Breast epithelium (tissue), 4 donors: ENCODE measurements around the gene SELENOM. TPM values are rescaled to one million over a fixed set of nuclear protein-coding genes. Genes with fewer than 3 reads are reported as not detected.
A peak's percentile ranks its signal among the peaks of the same experiment; 100 is the strongest.

Experiments
- DNase-seq, 2 donors: peaks; one replicate each; pipeline ENCODE4 v3.0.0-alpha.2; 2019; ENCODE audit warnings: low spot score in 2 of 2
- H3K27ac ChIP-seq, 2 donors: fragments of 200-600 bp; sonication (generic) in 1 of 2; one replicate each; pipeline ENCODE4 v1.5.1; 2016 to 2019; ENCODE audit warnings: mild to moderate bottlenecking in 1 of 2
- H3K27me3 ChIP-seq, 2 donors: fragments of 200-600 bp; sonication (generic) in 1 of 2; one replicate each; pipeline versions ENCODE4 v1.5.1 to v1.6.0; 2017 to 2019; ENCODE audit warnings: control low read depth in 1 of 2, mild to moderate bottlenecking in 1 of 2
- H3K36me3 ChIP-seq: fragments of 200-600 bp; one replicate; pipeline ENCODE4 v1.5.1; 2019
- H3K4me1 ChIP-seq, 2 donors: fragments of 200-600 bp; sonication (generic); one replicate each; pipeline ENCODE4 v1.5.1; 2016 to 2019; ENCODE audit warnings: control low read depth in 1 of 2
- H3K4me3 ChIP-seq, 3 donors: fragments of 200-600 bp; sonication (generic); 1 replicate in 2 of 3; 2 replicates in 1 of 3; pipeline ENCODE4 v1.5.1; 2016 to 2019; ENCODE audit warnings: mild to moderate bottlenecking in 3 of 3, moderate library complexity in 2 of 3
- H3K9me3 ChIP-seq, 2 donors: fragments of 200-600 bp; sonication (generic) in 1 of 2; one replicate each; pipeline ENCODE4 v1.5.1; 2016 to 2019; ENCODE audit warnings: control low read depth in 1 of 2
- CTCF ChIP-seq, 3 donors: fragments of 450-650 bp; IDR thresholded peaks; one replicate each; pipeline ENCODE4 v1.5.1; 2016 to 2017; ENCODE audit warnings: antibody characterized with exemption in 3 of 3, mild to moderate bottlenecking in 3 of 3, moderate library complexity in 3 of 3
- POLR2A ChIP-seq: fragments of 450-650 bp; IDR thresholded peaks from one replicate; pipeline ENCODE4 v1.6.1; 2016; ENCODE audit warnings: antibody characterized with exemption, mild to moderate bottlenecking, moderate library complexity
- POLR2AphosphoS5 ChIP-seq, 3 donors: sonication (generic); formaldehyde crosslinking; IDR thresholded peaks; one replicate each; pipeline ENCODE4 v1.6.1; 2017; ENCODE audit warnings: antibody characterized with exemption in 3 of 3
- intact Hi-C: fragments of 100-400 bp; cut with DNase I; formaldehyde crosslinking; loops from one replicate; pipeline ENCODE4 v1.15.1; 2023; ENCODE audit warnings: low total_unique reads
- total RNA-seq, 3 donors: library from RNA; depleted of rRNA; stranded (reverse); fragments of >200 nt; gene quantifications; one replicate each; pipeline ENCODE4 v1.1.0, GENCODE V29; 2016

SELENOM gene
- total RNA-seq, 3 donors from 2014 or later, result 297 to 485 (median 411) TPM

DNA sequence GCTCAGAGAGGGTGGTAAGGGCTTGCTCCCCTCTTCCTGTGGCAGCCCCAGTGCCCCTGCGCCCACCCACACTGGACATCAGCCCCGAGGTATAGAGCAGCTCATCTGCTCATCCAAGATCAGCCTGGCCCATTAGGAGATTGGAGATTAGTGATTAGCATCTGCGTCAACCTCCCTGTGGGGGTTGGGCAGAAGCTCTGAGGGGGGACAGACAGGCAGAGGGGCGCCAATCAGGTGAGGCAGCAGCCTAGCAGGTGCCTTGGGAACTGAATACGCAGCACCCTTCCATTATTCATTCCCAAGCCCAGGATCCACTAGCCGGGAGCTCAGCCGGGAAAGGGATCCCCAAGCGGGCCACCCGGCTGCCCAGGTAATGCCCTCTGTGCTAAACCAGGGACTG lies 15.2 kb downstream of the SELENOM start:
- H3K27me3 ChIP-seq, result no peaks in the 10 kb centered on the region
- no peak for DNase-seq
- intact Hi-C loops, result no loop called here
- peak overlapping the region in 1 of 2 donors; percentile 97 for H3K27ac ChIP-seq
- peaks cover 10% of the 10 kb centered on the region for H3K36me3 ChIP-seq
- H3K4me1 ChIP-seq, result no peaks in the 10 kb centered on the region
- no peak overlapping the region for H3K4me3 ChIP-seq
- H3K9me3 ChIP-seq, result no peaks in the 10 kb centered on the region
- TF ChIP-seq POLR2AphosphoS5 (IDR thresholded peaks at IDR 0.05), result no peak
- no peak for TF ChIP-seq CTCF (IDR thresholded peaks at IDR 0.05)

DNA sequence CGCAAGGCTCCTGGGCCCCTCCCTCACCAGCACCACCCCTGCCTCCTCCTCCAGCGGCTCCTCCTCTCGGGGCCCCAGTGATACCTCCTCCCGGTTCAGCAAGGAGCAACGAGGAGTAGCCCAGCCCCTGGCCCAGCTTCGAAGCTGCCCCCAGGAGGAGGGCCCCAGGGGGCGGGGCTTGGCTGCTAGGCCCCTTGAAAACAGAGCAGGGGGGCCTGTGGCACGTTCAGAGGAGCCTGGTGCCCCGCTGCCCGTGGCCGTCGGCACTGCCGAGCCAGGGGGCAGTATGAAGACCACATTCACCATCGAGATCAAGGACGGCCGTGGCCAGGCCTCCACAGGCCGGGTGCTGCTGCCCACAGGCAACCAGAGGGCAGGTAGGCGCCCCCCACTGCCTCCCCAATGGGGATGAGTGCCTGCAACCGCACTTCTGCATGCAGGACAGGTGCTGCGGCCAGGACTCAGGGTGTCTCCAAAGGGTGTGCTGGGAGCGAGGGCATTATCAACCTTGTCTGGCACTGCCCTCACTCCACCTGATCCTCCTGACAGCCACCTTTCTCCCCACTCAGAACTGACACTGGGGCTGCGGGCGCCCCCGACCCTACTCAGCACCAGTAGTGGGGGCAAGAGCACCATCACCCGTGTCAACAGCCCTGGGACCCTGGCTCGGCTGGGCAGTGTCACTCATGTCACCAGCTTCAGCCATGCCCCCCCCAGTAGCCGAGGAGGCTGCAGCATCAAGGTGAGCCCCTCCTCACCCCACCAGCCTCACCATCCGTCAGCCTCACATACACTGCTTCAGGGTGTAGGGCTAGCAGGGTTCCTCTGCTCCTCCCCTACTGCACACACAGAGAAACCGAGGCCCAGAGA lies 16.0 kb downstream of the SELENOM start:
- DNase-seq, result no peak

GRCh38 chr22:31090217-31091085 lies 16.9 kb downstream of the SELENOM start:
- H3K27ac ChIP-seq, result peak overlapping the region in 1 of 2 donors; percentile 97

More for the DNA sequence above, 16.0 kb downstream of the SELENOM start:
- H3K27ac ChIP-seq, result peak overlapping the region in 1 of 2 donors; percentile 97
- H3K4me1 ChIP-seq, result no peaks in the 10 kb centered on the region
- H3K4me3 ChIP-seq, result no peak overlapping the region
- intact Hi-C loops, result no loop called here
- TF ChIP-seq POLR2AphosphoS5 (IDR thresholded peaks at IDR 0.05), result no peak
- TF ChIP-seq POLR2A, result no peak
- no peak for TF ChIP-seq CTCF (IDR thresholded peaks at IDR 0.05)
- peaks cover 10% of the 10 kb centered on the region for H3K36me3 ChIP-seq
- no peaks in the 10 kb centered on the region for H3K27me3 ChIP-seq
- H3K9me3 ChIP-seq, result no peaks in the 10 kb centered on the region

GRCh38 chr22:31089160-31090100 lies 17.9 kb downstream of the SELENOM start:
- Histone ChIP-seq H3K9me3 (no peaks in the 10 kb centered on the region), H3K36me3 (peaks cover 4% of the 10 kb centered on the region), H3K4me3 (no peak overlapping the region), H3K27me3 (no peaks in the 10 kb centered on the region), H3K27ac (peak overlapping the region; percentile 27 to 97), H3K4me1 (peaks cover 0 to 6% of the 10 kb centered on the region in 2 donors)
- intact Hi-C loops, result no loop called here
- peak; percentile 18 to 69 (median 61) for TF ChIP-seq CTCF (IDR thresholded peaks at IDR 0.05)
- no peak for TF ChIP-seq POLR2A
- no peak for DNase-seq

More at GRCh38 chr22:31090217-31091085, 16.9 kb downstream of the SELENOM start:
- no peak for DNase-seq
- TF ChIP-seq POLR2AphosphoS5 (IDR thresholded peaks at IDR 0.05), result no peak
- TF ChIP-seq POLR2A, result no peak
- TF ChIP-seq CTCF (IDR thresholded peaks at IDR 0.05), result no peak
- Histone ChIP-seq H3K27me3 (no peaks in the 10 kb centered on the region), H3K36me3 (peaks cover 7% of the 10 kb centered on the region), H3K4me3 (no peak overlapping the region), H3K9me3 (no peaks in the 10 kb centered on the region), H3K4me1 (peaks cover 0 to 6% of the 10 kb centered on the region in 2 donors)
- intact Hi-C loops, result no loop called here
